Measurements from ENCODE around the gene RGS3.

DNA sequence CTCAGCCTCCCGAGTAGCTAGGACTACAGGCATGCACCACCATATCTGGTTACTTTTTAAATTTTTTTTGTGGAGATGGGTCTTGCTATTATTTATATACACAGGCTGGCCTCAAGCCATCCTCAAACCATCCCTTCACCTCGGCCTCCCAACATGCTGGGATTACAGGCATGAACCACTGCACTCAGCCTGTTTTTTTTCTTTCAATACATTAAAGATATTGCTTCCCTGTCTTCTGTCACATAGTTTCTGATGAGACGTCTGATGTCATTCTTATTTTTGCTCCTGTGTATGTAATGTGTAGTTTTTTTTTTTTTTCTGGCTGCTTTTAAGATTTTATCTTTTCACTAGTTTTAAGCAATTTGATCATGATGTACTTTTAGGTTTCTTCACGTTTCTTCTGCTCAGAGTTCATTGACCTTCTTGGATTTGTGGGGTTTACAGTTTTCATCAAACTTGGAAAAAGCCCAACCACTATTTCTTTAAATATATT is 11.4 kb upstream of the RGS3 start:
- no peak for TF ChIP-seq EZH2phosphoT487 (IDR thresholded peaks at IDR 0.05; ENCODE audit: insufficient read depth, low read depth)
- TF ChIP-seq EZH2 (IDR thresholded peaks at IDR 0.05; ENCODE audit: insufficient read depth, poor library complexity, severe bottlenecking), result no peak

Measured in GM23248 (cell line).